HEK293 (cell line): ENCODE measurements around the gene HFM1.
"Not testable (repeated sequence)": the region's sequence is repeated elsewhere in the genome, so short reads cannot be mapped to it uniquely, and the experiment has no call there.

Experiments
- CTCF ChIA-PET: fragments of 350-600 bp; formaldehyde crosslinking; extraction: SDS; loops from one replicate; lab custom pipeline; 2021; ENCODE audit warnings: antibody characterized with exemption; lab: Yijun Ruan, JAX
- POLR2A ChIA-PET: fragments of 300-600 bp; formaldehyde crosslinking; extraction: SDS; loops from one replicate; lab custom pipeline; 2020; ENCODE audit warnings: antibody characterized with exemption, inconsistent platforms; lab: Yijun Ruan, JAX
- H3K27ac ChIP-seq: fragments of 200-500 bp; sonication (Bioruptor generic); 2 replicates; pipeline ENCODE4 v1.5.1; 2014; ENCODE audit warnings: low read depth, low read length, control low read depth, inconsistent platforms; ENCODE audit errors: extremely low read depth
- H3K36me3 ChIP-seq, 2 experiments: fragments of 200-500 bp in 1 of 2; sonication (Bioruptor generic) in 1 of 2; 1 replicate in 1 of 2; 2 replicates in 1 of 2; pipeline ENCODE4 v1.5.1; 2014 to 2017; ENCODE audit warnings: inconsistent platforms in 2 of 2, low read length in 2 of 2; ENCODE audit not compliant: control insufficient read depth in 2 of 2, insufficient read depth in 1 of 2
- H3K4me1 ChIP-seq: fragments of 200-500 bp; sonication (Bioruptor generic); 2 replicates; pipeline ENCODE4 v1.5.1; 2014; ENCODE audit warnings: mild to moderate bottlenecking, low read length, inconsistent platforms; ENCODE audit not compliant: control insufficient read depth, insufficient read depth
- H3K4me3 ChIP-seq: 2 replicates; pipeline ENCODE4 v1.5.1; 2011; ENCODE audit warnings: low read depth, mild to moderate bottlenecking, control low read depth, low read length, moderate library complexity
- H3K9me3 ChIP-seq: fragments of 200-500 bp; sonication (Bioruptor generic); 2 replicates; pipeline ENCODE4 v1.5.1; 2014; ENCODE audit warnings: low read depth, low read length, inconsistent platforms; ENCODE audit not compliant: control insufficient read depth, insufficient read depth
- BCL11A ChIP-seq: fragments of 450-650 bp; formaldehyde crosslinking; IDR thresholded peaks from 2 replicates; pipeline ENCODE4 v1.5.1; 2016; ENCODE audit warnings: low read depth, missing biosample characterization, missing genetic modification characterization
- GLIS2 ChIP-seq: fragments of 450-650 bp; formaldehyde crosslinking; IDR thresholded peaks from 2 replicates; pipeline ENCODE4 v1.5.1; 2016; ENCODE audit warnings: missing biosample characterization, missing genetic modification characterization
- KLF10 ChIP-seq: fragments of 450-650 bp; IDR thresholded peaks from 2 replicates; pipeline ENCODE4 v1.5.1; 2018; ENCODE audit warnings: missing biosample characterization, mild to moderate bottlenecking, missing genetic modification characterization
- SALL2 ChIP-seq: fragments of 450-650 bp; formaldehyde crosslinking; IDR thresholded peaks from 2 replicates; pipeline ENCODE4 v1.5.0; 2017; ENCODE audit warnings: missing biosample characterization, mild to moderate bottlenecking, missing genetic modification characterization, borderline replicate concordance
- TCF7L2 ChIP-seq: IDR thresholded peaks from 2 replicates; pipeline ENCODE4 v1.6.1; 2011; ENCODE audit warnings: low read depth, mild to moderate bottlenecking, inconsistent platforms, low read length, moderate library complexity, borderline replicate concordance
- ZNF121 ChIP-seq: fragments of 450-650 bp; formaldehyde crosslinking; IDR thresholded peaks from 2 replicates; pipeline ENCODE4 v1.5.1; 2016; ENCODE audit warnings: missing biosample characterization, missing genetic modification characterization
- ZNF146 ChIP-seq: fragments of 450-650 bp; formaldehyde crosslinking; IDR thresholded peaks from 2 replicates; pipeline ENCODE4 v1.5.1; 2016; ENCODE audit warnings: missing biosample characterization, missing genetic modification characterization
- ZNF23 ChIP-seq: fragments of 450-650 bp; formaldehyde crosslinking; IDR thresholded peaks from 2 replicates; pipeline ENCODE4 v1.5.1; 2016; ENCODE audit warnings: missing biosample characterization, missing genetic modification characterization, borderline replicate concordance
- ZNF366 ChIP-seq: fragments of 450-650 bp; formaldehyde crosslinking; conservative IDR thresholded peaks from 2 replicates; pipeline ENCODE4 v1.5.1; 2016; ENCODE audit warnings: missing biosample characterization, missing genetic modification characterization
- ZNF426 ChIP-seq: fragments of 450-650 bp; formaldehyde crosslinking; IDR thresholded peaks from 2 replicates; pipeline ENCODE4 v1.5.1; 2017; ENCODE audit warnings: missing biosample characterization, missing genetic modification characterization, mild to moderate bottlenecking, inconsistent platforms, moderate library complexity
- ZNF48 ChIP-seq: fragments of 450-650 bp; formaldehyde crosslinking; IDR thresholded peaks from 2 replicates; pipeline ENCODE4 v1.5.1; 2016; ENCODE audit warnings: missing biosample characterization, missing genetic modification characterization
- ZNF510 ChIP-seq: fragments of 450-650 bp; formaldehyde crosslinking; IDR thresholded peaks from 2 replicates; pipeline ENCODE4 v1.5.1; 2018; ENCODE audit warnings: mild to moderate bottlenecking, missing genetic modification characterization, missing biosample characterization; ENCODE audit not compliant: insufficient replicate concordance
- ZNF514 ChIP-seq: fragments of 450-650 bp; formaldehyde crosslinking; IDR thresholded peaks from 2 replicates; pipeline ENCODE4 v1.5.1; 2016; ENCODE audit warnings: missing biosample characterization, missing genetic modification characterization
- ZNF677 ChIP-seq: fragments of 450-650 bp; IDR thresholded peaks from 2 replicates; pipeline ENCODE4 v1.5.0; 2018; ENCODE audit warnings: missing biosample characterization, mild to moderate bottlenecking, missing genetic modification characterization, moderate library complexity
- ZNF777 ChIP-seq: fragments of 450-650 bp; formaldehyde crosslinking; IDR thresholded peaks from 2 replicates; pipeline ENCODE4 v1.5.1; 2017; ENCODE audit warnings: missing biosample characterization, missing genetic modification characterization, borderline replicate concordance
- ZNF791 ChIP-seq: fragments of 450-650 bp; formaldehyde crosslinking; IDR thresholded peaks from 2 replicates; pipeline ENCODE4 v1.5.1; 2016; ENCODE audit warnings: missing biosample characterization, missing genetic modification characterization
- ZNF837 ChIP-seq: fragments of 450-650 bp; formaldehyde crosslinking; IDR thresholded peaks from 2 replicates; pipeline ENCODE4 v1.5.1; 2016; ENCODE audit warnings: missing biosample characterization, missing genetic modification characterization
- ZXDB ChIP-seq: fragments of 450-650 bp; formaldehyde crosslinking; IDR thresholded peaks from 2 replicates; pipeline ENCODE4 v1.5.1; 2016; ENCODE audit warnings: missing biosample characterization, missing genetic modification characterization
- TF ChIP-seq, protein P1 (sequence below): fragments of 450-650 bp; formaldehyde crosslinking; IDR thresholded peaks from 2 replicates; pipeline ENCODE4 v1.5.0; 2017; ENCODE audit warnings: missing biosample characterization, missing genetic modification characterization, borderline replicate concordance
- TF ChIP-seq, protein P2 (sequence below): fragments of 450-650 bp; formaldehyde crosslinking; IDR thresholded peaks from 2 replicates; pipeline ENCODE4 v1.5.1; 2016; ENCODE audit warnings: missing biosample characterization, missing genetic modification characterization
- TF ChIP-seq, protein P3 (sequence below): fragments of 450-650 bp; IDR thresholded peaks from 2 replicates; pipeline ENCODE4 v1.5.1; 2018; ENCODE audit warnings: missing biosample characterization, missing genetic modification characterization

The HFM1 gene

DNA sequence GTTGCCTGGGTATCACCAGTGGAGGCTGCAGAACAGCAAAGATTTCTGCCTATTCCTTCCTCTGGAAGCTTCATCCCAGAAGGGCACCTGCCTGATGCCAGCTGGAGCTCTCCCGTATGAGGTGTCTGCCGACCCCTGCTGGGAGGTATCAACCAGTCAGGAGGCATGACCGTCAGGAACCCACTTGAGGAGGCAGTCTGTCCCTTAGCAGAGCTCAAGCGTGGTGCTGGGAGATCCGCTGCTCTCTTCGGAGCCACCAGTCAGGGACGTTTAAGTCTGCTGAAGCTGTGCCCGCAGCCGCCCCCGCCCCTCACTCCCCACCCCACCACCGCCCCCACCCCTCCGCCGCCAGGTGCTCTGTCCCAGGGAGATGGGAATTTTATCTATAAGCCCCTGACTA is 23.1 kb upstream of the HFM1 start:
- Histone ChIP-seq H3K36me3 (no peaks in the 10 kb centered on the region; a peak in 1 of 3 replicates), H3K4me1 (no peaks in the 10 kb centered on the region), H3K4me3 (no peak overlapping the region), H3K27ac (no peak overlapping the region), H3K9me3 (no peaks in the 10 kb centered on the region)
- POLR2A ChIA-PET: no interaction called here
- TF ChIP-seq TCF7L2: no peak
- TF ChIP-seq ZNF121 (tag by site-specific recombination): no peak
- no peak for TF ChIP-seq ZNF48 (tag by site-specific recombination)
- TF ChIP-seq SALL2 (tag by site-specific recombination): no peak
- no peak for TF ChIP-seq ZNF514
- TF ChIP-seq ZNF510 (tag by site-specific recombination): no peak
- TF ChIP-seq ZNF791: no peak
- no peak for TF ChIP-seq ZXDB
- TF ChIP-seq ZNF23 (tag by site-specific recombination): no peak
- TF ChIP-seq, protein P1, sequence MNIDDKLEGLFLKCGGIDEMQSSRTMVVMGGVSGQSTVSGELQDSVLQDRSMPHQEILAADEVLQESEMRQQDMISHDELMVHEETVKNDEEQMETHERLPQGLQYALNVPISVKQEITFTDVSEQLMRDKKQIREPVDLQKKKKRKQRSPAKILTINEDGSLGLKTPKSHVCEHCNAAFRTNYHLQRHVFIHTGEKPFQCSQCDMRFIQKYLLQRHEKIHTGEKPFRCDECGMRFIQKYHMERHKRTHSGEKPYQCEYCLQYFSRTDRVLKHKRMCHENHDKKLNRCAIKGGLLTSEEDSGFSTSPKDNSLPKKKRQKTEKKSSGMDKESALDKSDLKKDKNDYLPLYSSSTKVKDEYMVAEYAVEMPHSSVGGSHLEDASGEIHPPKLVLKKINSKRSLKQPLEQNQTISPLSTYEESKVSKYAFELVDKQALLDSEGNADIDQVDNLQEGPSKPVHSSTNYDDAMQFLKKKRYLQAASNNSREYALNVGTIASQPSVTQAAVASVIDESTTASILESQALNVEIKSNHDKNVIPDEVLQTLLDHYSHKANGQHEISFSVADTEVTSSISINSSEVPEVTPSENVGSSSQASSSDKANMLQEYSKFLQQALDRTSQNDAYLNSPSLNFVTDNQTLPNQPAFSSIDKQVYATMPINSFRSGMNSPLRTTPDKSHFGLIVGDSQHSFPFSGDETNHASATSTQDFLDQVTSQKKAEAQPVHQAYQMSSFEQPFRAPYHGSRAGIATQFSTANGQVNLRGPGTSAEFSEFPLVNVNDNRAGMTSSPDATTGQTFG (tag by site-specific recombination): no peak
- TF ChIP-seq, protein P2, sequence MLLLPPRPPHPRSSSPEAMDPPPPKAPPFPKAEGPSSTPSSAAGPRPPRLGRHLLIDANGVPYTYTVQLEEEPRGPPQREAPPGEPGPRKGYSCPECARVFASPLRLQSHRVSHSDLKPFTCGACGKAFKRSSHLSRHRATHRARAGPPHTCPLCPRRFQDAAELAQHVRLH (tag by site-specific recombination): no peak
- no peak for TF ChIP-seq GLIS2
- no peak for TF ChIP-seq KLF10
- TF ChIP-seq BCL11A (tag by site-specific recombination): no peak
- TF ChIP-seq ZNF677 (tag by site-specific recombination): no peak
- TF ChIP-seq ZNF366 (tag by site-specific recombination): no peak
- TF ChIP-seq ZNF777 (tag by site-specific recombination): no peak
- TF ChIP-seq ZNF426 (tag by site-specific recombination): no peak
- TF ChIP-seq, protein P3, sequence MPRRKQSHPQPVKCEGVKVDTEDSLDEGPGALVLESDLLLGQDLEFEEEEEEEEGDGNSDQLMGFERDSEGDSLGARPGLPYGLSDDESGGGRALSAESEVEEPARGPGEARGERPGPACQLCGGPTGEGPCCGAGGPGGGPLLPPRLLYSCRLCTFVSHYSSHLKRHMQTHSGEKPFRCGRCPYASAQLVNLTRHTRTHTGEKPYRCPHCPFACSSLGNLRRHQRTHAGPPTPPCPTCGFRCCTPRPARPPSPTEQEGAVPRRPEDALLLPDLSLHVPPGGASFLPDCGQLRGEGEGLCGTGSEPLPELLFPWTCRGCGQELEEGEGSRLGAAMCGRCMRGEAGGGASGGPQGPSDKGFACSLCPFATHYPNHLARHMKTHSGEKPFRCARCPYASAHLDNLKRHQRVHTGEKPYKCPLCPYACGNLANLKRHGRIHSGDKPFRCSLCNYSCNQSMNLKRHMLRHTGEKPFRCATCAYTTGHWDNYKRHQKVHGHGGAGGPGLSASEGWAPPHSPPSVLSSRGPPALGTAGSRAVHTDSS (tag by site-specific recombination): no peak
- no peak for TF ChIP-seq ZNF837
- CTCF ChIA-PET: no interaction called here

DNA sequence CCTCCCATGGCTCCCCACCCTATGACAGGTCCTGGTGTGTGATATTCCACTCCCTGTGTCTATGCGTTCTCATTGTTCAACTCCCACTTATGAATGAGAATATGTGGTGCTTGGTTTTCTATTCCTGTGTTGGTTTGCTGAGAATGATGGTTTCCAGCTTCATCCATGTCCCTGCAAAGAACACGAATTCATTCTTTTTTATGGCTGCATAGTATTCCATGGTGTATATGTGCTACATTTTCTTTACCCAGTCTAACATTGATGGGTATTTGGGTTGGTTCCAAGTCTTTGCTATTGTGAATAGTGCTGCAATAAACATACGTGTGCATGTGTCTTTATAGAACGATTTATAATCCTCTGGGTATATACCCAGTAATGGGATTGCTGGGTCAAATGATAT is 17.9 kb upstream of the HFM1 start:
- CTCF ChIA-PET, POLR2A ChIA-PET, H3K4me3 ChIP-seq, H3K27ac ChIP-seq, H3K36me3 ChIP-seq, H3K9me3 ChIP-seq, H3K4me1 ChIP-seq: not testable (repeated sequence)
- peak; percentile 81 for TF ChIP-seq ZNF146
